PC-3 (cell line): ENCODE data around the gene FBXO4.

Source experiments
- EZH2 ChIP-seq: fragments of 300-600 bp; sonication (generic); IDR thresholded peaks from one replicate; pipeline ENCODE4 v1.6.1; 2017; ENCODE audit warnings: antibody characterized with exemption, mild to moderate bottlenecking, low read length; ENCODE audit not compliant: unreplicated experiment
- EZH2phosphoT487 ChIP-seq: fragments of 300-600 bp; sonication (generic); IDR thresholded peaks from 2 replicates; pipeline ENCODE4 v1.6.1; 2018; ENCODE audit warnings: mild to moderate bottlenecking, antibody characterized with exemption, low read length, borderline replicate concordance
- TF ChIP-seq, protein P1 (sequence below): fragments of 300-600 bp; sonication (generic); conservative IDR thresholded peaks from 2 replicates; pipeline ENCODE4 v1.5.1; 2017; ENCODE audit warnings: antibody characterized with exemption, low read depth, mild to moderate bottlenecking, low read length

- TF ChIP-seq, protein P1, sequence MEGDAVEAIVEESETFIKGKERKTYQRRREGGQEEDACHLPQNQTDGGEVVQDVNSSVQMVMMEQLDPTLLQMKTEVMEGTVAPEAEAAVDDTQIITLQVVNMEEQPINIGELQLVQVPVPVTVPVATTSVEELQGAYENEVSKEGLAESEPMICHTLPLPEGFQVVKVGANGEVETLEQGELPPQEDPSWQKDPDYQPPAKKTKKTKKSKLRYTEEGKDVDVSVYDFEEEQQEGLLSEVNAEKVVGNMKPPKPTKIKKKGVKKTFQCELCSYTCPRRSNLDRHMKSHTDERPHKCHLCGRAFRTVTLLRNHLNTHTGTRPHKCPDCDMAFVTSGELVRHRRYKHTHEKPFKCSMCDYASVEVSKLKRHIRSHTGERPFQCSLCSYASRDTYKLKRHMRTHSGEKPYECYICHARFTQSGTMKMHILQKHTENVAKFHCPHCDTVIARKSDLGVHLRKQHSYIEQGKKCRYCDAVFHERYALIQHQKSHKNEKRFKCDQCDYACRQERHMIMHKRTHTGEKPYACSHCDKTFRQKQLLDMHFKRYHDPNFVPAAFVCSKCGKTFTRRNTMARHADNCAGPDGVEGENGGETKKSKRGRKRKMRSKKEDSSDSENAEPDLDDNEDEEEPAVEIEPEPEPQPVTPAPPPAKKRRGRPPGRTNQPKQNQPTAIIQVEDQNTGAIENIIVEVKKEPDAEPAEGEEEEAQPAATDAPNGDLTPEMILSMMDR: no peak
- TF ChIP-seq EZH2 (no peak), EZH2phosphoT487 (no peak)
These were observed 26.1 kb downstream of the FBXO4 start for GRCh38 chr5:41951224-41951623.
